SHP77 (cell line): ENCODE data around the gene ARMH4.

Experiments
- DNase-seq, 2 experiments: peaks; one replicate each; lab custom pipeline; 2025; lab: John Stamatoyannopoulos, UW

Gene ARMH4

DNA sequence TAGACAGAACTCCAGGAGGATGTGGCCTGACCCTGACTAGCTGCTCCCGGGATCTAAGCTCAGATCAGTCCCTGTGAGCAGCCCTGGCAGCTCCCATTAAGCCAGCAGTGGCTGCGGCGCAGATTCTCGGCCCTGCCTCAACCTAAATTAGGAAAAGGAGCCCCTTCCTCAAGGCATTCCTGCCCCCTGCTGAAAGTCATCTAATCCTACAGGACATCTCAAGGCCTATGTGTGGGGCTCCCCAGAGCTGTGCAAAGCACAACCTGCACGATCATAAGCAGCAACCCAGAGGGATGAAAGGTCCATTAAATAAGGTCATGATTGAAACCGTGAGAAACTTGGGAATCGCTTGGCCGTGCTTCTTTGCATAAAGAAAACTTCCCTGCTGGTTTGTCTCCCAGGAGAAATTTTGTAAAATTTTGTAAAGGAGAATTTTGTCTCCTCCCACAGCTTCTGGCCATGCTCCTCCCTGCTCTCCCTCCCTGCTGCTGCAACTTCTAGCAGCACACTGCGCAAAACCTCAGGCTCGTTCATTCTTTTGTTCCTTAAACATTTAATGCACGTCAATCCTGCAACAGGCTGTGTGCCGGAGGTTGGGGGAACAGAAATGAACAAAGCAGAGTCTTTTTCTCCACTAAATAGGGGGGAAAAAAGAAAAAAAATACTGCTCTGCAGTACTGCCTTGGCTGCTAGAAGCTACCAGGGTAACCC is 189.5 kb downstream of the ARMH4 start:
- DNase-seq, result no peak

- no peak for DNase-seq
These were observed 190.3 kb downstream of the ARMH4 start for GRCh38 chr14:57961786-57962060.

DNA sequence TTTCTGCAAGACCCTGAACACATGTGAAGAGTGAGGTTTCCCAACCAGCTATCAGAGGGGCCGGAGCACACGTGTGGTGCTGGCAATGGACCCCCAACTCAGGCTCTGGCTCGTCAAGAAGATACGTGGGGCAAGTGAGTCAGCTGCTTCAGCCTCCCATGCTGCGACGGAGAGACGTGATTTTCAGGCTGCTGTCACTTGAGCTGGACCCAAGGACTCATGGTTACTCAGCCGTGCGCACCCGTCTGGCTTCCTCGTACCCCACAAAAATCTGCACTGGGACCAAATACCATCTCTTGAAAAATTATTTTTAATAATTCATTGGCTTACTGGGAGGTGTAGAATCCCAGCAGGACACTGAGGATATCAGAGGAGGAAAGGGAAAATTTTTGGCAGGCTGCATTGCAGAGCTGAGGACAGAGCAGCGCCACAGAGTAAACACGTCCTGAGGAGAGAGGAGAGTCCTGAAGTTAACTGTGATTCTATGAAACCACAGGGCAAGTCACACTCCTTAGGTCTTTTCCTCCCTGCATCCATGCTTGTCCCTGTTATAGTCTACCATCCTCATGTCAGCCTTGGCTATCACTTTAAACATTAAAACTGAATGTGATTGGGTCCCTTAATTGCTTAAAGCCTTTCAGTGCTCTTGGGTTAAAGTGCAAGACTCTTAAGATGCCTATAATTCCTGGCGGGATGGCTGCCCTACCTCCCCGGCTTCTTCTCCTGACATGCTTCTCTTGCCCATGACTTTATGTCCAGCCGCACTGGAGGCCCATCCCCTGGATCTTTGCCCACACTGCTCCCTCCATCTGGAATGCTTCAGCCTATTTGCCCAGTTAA is 190.8 kb downstream of the ARMH4 start:
- no peak for DNase-seq

DNA sequence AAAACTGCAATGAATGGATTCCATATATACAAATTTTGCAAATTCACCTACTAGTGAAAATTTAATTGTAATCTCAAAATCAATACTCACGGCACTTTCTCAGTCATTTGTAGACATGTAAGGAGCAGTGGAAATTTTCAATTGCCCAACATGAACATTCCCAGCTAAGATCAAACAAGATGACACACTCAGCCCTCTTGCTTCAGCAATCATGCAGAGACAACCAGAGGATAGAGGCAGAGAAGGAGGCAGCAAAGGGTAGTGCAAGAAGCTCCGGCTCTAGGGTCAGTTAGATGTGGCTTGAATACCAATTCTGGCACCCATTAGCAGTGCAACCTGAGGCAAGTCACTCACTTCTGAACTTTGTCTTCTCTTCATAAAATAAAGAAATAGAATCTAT is 194.6 kb downstream of the ARMH4 start:
- DNase-seq, result no peak
